Stimulated activated naive B cell treated with anti-CD40 and anti-IgM and Interleukin-4, amounts not matched to agents 10 μg/mL and 1 μg/mL and 100 μg/mL, for 72 hours (primary cell): ENCODE results near the gene OTULIN.

Experiments
- ATAC-seq, 2 donors: fragments of 150-1000 bp; cut with Tn5 transposase; replicated peaks; 2 replicates each; pipeline ENCODE4 v1.10.0; 2021; ENCODE audit warnings: moderate library complexity in 1 of 2
- DNase-seq: peaks from one replicate; pipeline ENCODE4 v3.0.0; 2021
- H3K27ac Mint-ChIP-seq: one replicate; pipeline ENCODE4 v1.8.0; 2022; ENCODE audit warnings: mild to moderate bottlenecking, mixed read lengths
- H3K27me3 Mint-ChIP-seq, 2 donors: one replicate each; pipeline ENCODE4 v1.8.0; 2022; ENCODE audit warnings: mixed read lengths in 2 of 2
- H3K36me3 Mint-ChIP-seq, 2 donors: one replicate each; pipeline ENCODE4 v1.8.0; 2022; ENCODE audit warnings: mixed read lengths in 2 of 2, mild to moderate bottlenecking in 1 of 2
- H3K4me1 Mint-ChIP-seq, 2 donors: one replicate each; pipeline ENCODE4 v1.8.0; 2022; ENCODE audit warnings: mixed read lengths in 2 of 2, mild to moderate bottlenecking in 1 of 2
- H3K4me3 Mint-ChIP-seq, 2 donors: one replicate each; pipeline ENCODE4 v1.8.0; 2022; ENCODE audit warnings: mild to moderate bottlenecking in 2 of 2, mixed read lengths in 2 of 2, moderate library complexity in 1 of 2
- H3K9me3 Mint-ChIP-seq, 2 donors: one replicate each; pipeline ENCODE4 v1.8.0; 2022; ENCODE audit warnings: mixed read lengths in 2 of 2, mild to moderate bottlenecking in 1 of 2

The OTULIN gene

DNA sequence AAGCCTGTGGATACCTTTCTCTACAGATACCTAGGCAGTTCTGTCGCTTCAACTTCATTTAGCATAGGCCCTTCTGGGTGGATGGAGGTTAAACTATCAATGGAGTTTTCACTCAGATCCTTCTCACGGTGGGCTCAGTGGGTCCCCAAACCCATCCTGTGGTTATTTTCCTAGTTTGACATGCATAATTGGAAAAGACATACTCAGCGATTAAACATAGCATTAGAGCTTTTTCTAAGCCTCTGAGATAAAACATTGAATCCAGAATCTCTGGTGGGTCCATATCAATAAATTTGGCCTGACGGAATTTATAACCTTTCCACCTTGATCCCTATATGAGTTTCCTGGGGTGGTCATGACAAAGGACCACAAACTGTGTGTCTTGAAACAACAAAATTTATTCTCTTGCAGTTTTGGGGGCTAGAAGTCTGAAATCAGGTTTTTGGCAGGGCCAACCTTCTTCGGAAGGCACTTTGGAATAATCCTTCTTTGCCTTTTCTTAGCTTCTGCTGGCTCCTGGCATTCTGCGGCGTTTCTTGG is 1.7 kb upstream of the OTULIN start:
- Mint-ChIP-seq H3K4me3 (peak overlapping the region; percentile 89 to 91), H3K27ac (no peak overlapping the region), H3K36me3 (peaks cover 9 to 50% of the 10 kb centered on the region in 2 donors), H3K9me3 (no peaks in the 10 kb centered on the region), H3K4me1 (peaks cover 42 to 53% of the 10 kb centered on the region in 2 donors), H3K27me3 (no peaks in the 10 kb centered on the region)
- DNase-seq = no peak
- no peak for ATAC-seq

DNA sequence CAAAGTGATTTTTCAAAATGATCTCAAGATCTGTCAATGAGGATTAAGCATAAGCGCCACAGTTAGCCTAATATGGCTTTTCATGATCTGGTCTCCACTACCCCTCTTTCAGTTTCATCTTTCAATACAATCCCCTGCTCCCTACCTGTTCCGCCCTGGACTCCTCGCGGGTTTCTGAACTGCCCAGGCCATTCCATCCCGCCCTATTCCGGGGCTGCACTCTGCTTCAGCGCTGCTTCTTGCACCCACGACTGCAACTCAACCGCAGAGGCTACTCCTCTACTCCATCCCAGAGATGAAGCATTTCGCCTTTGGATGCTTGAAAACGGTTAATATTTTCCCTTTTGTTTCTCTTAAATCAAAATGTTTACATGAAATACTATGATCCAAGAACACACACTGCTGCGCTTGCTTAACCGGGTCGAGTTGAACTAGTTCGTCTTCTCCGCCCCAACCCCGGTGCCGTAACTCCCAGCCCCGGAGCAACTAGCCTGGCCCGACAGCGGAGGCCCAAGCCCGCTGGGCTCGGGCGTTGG is 716 bp upstream of the OTULIN start:
- peaks cover 49 to 63% of the 10 kb centered on the region in 2 donors for H3K4me1 Mint-ChIP-seq
- H3K36me3 Mint-ChIP-seq = peaks cover 10 to 58% of the 10 kb centered on the region in 2 donors
- peak overlapping the region; percentile 89 to 91 for H3K4me3 Mint-ChIP-seq
- peak; percentile 24 to 31 for ATAC-seq
- no peaks in the 10 kb centered on the region for H3K9me3 Mint-ChIP-seq
- H3K27ac Mint-ChIP-seq = peak overlapping the region; percentile 97
- no peak for DNase-seq
- H3K27me3 Mint-ChIP-seq = no peaks in the 10 kb centered on the region

DNA sequence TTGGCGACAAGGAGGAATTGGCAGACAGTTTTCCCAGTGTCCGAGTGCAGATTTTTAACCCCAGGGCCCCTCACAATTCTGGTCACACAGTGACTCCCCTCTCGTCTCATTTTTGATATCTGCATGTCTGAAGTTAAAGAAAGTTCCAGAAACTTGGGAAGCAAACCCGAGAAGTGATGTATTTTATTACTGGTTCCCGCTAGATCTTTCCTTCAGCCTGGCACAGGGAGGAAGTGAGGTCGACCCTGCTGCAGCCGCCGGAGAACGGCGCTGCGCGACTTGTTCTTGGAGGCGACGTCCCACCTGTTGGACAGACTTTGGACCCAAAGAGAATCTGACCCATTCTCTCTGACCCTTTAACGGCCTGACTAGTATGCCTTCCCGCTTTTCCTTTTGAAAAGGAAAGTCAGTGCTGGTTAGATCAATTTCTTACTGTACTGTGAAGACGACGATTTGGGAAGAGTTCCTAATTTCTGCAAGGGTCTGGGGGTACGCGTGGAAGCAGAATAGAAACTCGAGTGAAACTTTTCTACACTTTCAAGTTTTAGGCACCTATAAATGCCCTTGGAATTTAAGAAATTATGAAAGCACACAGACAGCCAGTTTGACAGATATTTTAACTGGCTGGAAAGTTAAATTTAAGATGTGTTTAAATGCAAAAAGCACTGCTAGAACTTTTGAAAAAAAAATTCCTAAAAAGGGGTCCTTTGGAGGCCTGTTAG is 744 bp downstream of the OTULIN start:
- H3K36me3 Mint-ChIP-seq = peaks cover 10 to 53% of the 10 kb centered on the region in 2 donors
- DNase-seq (peak; percentile 15), ATAC-seq (no peak)
- H3K4me1 Mint-ChIP-seq = peaks cover 47 to 74% of the 10 kb centered on the region in 2 donors
- H3K27me3 Mint-ChIP-seq = no peaks in the 10 kb centered on the region
- H3K4me3 Mint-ChIP-seq = peak overlapping the region; percentile 86 to 91
- no peaks in the 10 kb centered on the region for H3K9me3 Mint-ChIP-seq
- peak overlapping the region; percentile 95 for H3K27ac Mint-ChIP-seq

DNA sequence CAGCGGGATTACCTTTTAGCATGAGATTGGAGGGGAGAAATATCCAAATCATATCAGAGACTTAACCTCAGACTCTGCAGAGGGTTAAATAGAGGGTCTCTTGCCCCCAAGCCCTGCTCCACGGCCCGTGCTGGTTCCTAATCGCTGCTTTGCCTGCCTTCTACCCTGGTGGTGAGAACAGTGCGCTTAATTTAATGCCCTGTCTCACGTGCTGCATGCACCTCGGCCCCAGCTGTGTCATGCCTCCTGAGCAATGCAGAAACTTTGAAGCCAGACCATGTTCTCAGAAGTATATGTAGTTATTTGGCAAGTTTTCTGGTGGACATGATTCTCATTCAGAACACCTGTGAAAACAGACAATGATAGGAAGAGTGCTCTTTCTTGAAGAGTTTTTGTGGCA is 1.4 kb downstream of the OTULIN start:
- ATAC-seq = peak; percentile 33
- Mint-ChIP-seq H3K27ac (peak overlapping the region; percentile 93), H3K4me1 (peaks cover 44 to 74% of the 10 kb centered on the region in 2 donors), H3K9me3 (no peaks in the 10 kb centered on the region), H3K36me3 (peaks cover 8 to 50% of the 10 kb centered on the region in 2 donors), H3K27me3 (no peaks in the 10 kb centered on the region), H3K4me3 (peak overlapping the region; percentile 86 to 91)
- DNase-seq = peak; percentile 28

GRCh38 chr5:14666357-14666756 is 1.8 kb downstream of the OTULIN start:
- Mint-ChIP-seq H3K27ac (peak overlapping the region; percentile 93), H3K9me3 (no peaks in the 10 kb centered on the region)
- no peak for ATAC-seq

DNA sequence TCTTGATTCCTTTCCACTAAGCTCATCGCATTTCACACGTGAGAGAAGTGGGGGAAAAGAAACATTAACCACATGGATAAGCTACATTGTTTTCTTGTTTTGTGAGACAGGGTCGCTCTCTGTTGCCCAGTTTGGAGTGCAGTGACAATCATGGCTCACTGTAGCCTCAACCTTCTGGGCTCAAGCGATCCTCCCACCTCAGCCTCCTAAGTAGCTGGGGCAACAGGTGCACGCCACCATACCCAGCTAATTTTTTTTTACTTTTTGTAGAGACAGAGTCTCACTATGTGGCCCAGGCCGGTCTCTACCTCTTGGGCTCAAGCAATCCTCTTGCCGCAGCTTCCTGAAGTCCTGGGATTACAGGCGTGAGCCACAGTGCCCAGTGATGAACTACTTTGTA is 2.8 kb downstream of the OTULIN start:
- Mint-ChIP-seq H3K27me3 (no peaks in the 10 kb centered on the region), H3K4me1 (peaks cover 48 to 84% of the 10 kb centered on the region in 2 donors), H3K27ac (peak overlapping the region; percentile 51), H3K4me3 (peak overlapping the region; percentile 64 to 86), H3K36me3 (peaks cover 13 to 50% of the 10 kb centered on the region in 2 donors), H3K9me3 (peaks cover 0 to 1% of the 10 kb centered on the region in 2 donors)
- no peak for DNase-seq
- ATAC-seq = no peak

More at GRCh38 chr5:14666357-14666756, 1.8 kb downstream of the OTULIN start:
- DNase-seq = no peak
- Mint-ChIP-seq H3K27me3 (no peaks in the 10 kb centered on the region), H3K4me3 (peak overlapping the region; percentile 86 to 91), H3K4me1 (peaks cover 46 to 75% of the 10 kb centered on the region in 2 donors), H3K36me3 (peaks cover 9 to 50% of the 10 kb centered on the region in 2 donors)

DNA sequence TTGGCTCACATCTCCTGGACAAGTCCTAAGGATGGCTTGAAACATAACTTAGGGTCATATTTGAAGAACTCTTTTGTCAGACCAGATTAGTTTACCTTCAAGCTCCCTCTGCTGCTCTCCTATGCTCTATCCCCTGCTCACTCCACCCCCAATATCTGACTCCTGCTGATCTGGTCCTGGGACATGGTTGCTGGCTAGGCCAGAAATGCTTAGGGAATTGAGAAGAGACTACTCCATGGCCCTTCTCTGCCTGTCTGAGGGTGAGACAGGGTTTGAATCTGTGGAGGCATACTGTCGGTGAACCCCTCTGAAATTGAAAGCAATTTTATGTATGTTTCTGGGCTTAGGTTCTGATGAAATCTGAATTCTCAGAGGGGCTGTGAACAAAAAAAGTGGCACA is 3.3 kb downstream of the OTULIN start:
- Mint-ChIP-seq H3K36me3 (peaks cover 16 to 54% of the 10 kb centered on the region in 2 donors), H3K27me3 (no peaks in the 10 kb centered on the region), H3K4me1 (peaks cover 50 to 89% of the 10 kb centered on the region in 2 donors), H3K9me3 (peaks cover 0 to 1% of the 10 kb centered on the region in 2 donors), H3K27ac (peak overlapping the region; percentile 78), H3K4me3 (peak overlapping the region; percentile 64 to 86)
- no peak for DNase-seq
- no peak for ATAC-seq

GRCh38 chr5:14668181-14668591 is 3.7 kb downstream of the OTULIN start:
- Mint-ChIP-seq H3K4me1 (peaks cover 49 to 89% of the 10 kb centered on the region in 2 donors), H3K27me3 (no peaks in the 10 kb centered on the region), H3K9me3 (peaks cover 0 to 1% of the 10 kb centered on the region in 2 donors), H3K36me3 (peaks cover 18 to 57% of the 10 kb centered on the region in 2 donors), H3K4me3 (peak overlapping the region; percentile 56 to 86), H3K27ac (peak overlapping the region; percentile 78)
- ATAC-seq (no peak), DNase-seq (no peak)

- Mint-ChIP-seq H3K4me1 (peaks cover 53 to 89% of the 10 kb centered on the region in 2 donors), H3K9me3 (peaks cover 0 to 1% of the 10 kb centered on the region in 2 donors), H3K27me3 (no peaks in the 10 kb centered on the region), H3K4me3 (no peak overlapping the region), H3K36me3 (peaks cover 24 to 61% of the 10 kb centered on the region in 2 donors), H3K27ac (no peak overlapping the region)
- DNase-seq = no peak
- no peak for ATAC-seq
These were observed 4.9 kb downstream of the OTULIN start for GRCh38 chr5:14669415-14669814.

DNA sequence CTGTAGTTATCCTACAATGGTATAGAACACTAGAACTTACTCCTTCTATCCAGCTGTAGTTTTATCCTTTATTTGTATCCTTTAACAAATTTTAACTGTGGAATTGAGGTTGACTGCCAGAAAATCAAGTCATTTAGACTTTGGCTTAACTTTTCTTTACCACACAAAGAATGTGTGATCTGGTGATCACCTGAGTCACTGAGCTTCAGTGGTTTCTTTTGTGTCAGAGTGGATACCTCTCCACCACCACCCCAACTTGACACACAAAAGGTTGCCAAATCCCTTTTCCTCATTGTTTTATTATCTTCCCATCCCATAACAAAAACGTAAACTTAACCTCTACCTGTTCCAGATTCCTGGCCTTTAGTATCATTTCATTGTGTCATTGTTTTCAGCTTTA is 5.5 kb downstream of the OTULIN start:
- Mint-ChIP-seq H3K4me1 (peaks cover 53 to 92% of the 10 kb centered on the region in 2 donors), H3K9me3 (peaks cover 0 to 1% of the 10 kb centered on the region in 2 donors), H3K36me3 (peaks cover 25 to 63% of the 10 kb centered on the region in 2 donors), H3K27ac (no peak overlapping the region), H3K27me3 (no peaks in the 10 kb centered on the region), H3K4me3 (no peak overlapping the region)
- ATAC-seq (no peak), DNase-seq (no peak)

DNA sequence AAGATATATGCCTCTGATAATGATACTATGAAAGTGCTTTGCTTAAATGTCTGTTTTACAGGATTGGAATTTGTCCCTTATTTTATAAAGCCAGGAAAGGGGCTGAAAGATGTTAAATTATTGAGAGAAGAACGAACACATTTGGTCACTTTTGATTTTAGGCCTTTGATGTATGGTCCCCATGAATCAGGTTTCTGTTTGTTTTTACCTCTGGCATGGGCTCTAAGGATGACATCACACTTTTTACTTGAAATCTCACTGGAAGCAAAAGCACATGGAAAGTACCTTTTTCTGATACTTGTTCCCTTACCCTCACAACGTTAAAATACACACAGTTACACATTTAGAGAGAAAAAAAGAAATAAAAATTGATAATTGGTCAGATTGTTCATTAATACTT is 6.9 kb downstream of the OTULIN start:
- no peaks in the 10 kb centered on the region for H3K27me3 Mint-ChIP-seq
- H3K9me3 Mint-ChIP-seq = peaks cover 0 to 1% of the 10 kb centered on the region in 2 donors
- H3K36me3 Mint-ChIP-seq = peaks cover 28 to 63% of the 10 kb centered on the region in 2 donors
- ATAC-seq (no peak), DNase-seq (no peak)
- H3K4me1 Mint-ChIP-seq = peaks cover 52 to 93% of the 10 kb centered on the region in 2 donors
- peak overlapping the region; percentile 83 for H3K27ac Mint-ChIP-seq
- H3K4me3 Mint-ChIP-seq = peak overlapping the region; percentile 23 to 65

DNA sequence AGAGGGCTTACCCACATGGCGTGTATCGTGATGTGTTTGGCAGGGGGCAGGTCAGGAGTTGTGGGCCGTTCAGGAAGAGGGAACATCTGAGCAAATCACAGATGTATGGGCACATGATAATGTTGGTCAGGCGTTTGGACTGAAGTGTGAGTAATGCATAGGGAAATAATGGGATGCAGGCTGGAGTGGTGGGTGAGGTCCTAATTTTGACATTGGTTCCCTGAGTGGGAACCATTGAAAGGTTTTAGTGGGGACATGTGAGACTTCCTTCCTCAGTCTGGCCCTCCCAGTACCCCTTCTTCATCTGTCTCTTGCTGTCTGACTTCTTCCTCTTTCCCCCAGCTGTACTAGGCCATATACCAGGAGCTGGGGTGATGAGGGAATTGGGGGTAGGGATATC is 7.6 kb downstream of the OTULIN start:
- Mint-ChIP-seq H3K27ac (peak overlapping the region; percentile 31), H3K36me3 (peaks cover 28 to 60% of the 10 kb centered on the region in 2 donors), H3K4me1 (peaks cover 52 to 90% of the 10 kb centered on the region in 2 donors), H3K4me3 (peak overlapping the region; percentile 33 to 52), H3K9me3 (peaks cover 0 to 1% of the 10 kb centered on the region in 2 donors), H3K27me3 (no peaks in the 10 kb centered on the region)
- ATAC-seq (no peak), DNase-seq (no peak)

DNA sequence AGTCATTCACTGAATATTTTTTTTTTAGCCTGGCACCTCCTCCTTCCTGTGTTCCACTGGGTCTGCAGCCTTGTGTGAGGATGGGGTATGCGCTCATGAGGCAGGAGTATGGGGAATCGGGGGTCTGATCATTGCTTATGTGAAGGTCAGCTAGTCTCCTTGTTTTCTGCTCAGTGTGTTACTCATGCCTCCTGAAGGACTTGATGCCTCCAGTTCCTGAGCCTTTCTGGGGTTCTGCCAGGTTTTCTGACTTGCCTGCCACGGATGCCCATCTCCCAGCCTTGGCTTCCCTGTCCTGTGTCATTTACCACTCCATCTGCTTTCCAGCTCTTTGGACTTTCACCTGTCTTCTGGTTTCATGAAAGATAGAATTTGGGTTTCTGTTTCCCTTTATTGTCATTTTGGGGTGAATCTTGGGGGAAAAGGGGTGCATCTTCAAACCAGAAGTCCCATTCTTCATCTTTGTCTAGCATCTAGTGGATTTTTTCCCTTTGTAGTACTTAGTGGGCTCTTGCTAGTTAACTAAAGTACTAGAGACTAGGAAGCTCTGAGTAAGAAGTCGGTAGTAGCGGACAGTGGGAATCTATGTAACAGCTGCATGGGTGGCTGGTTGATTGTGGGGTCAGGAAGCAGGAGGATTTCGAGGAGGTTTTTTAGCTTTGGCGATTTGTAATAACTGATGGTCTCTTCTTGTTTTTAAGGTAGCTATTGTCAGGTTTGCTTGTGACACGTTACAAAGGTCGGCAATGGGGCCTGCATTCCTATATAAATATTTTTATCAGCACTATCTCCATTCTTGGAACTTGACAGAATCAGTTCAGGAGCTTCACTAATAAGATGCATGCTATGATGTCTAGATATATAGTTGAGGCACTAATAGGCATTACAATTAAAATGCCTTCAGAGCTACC is 8.2 kb downstream of the OTULIN start:
- no peaks in the 10 kb centered on the region for H3K27me3 Mint-ChIP-seq
- H3K9me3 Mint-ChIP-seq = peaks cover 0 to 1% of the 10 kb centered on the region in 2 donors
- peak overlapping the region in 1 of 2 donors; percentile 43 for H3K4me3 Mint-ChIP-seq
- peaks cover 28 to 61% of the 10 kb centered on the region in 2 donors for H3K36me3 Mint-ChIP-seq
- H3K27ac Mint-ChIP-seq = peak overlapping the region; percentile 68
- DNase-seq = no peak
- H3K4me1 Mint-ChIP-seq = peaks cover 50 to 90% of the 10 kb centered on the region in 2 donors
- ATAC-seq = no peak

GRCh38 chr5:14673443-14673842 is 8.9 kb downstream of the OTULIN start:
- H3K4me3 Mint-ChIP-seq = no peak overlapping the region
- peaks cover 31 to 61% of the 10 kb centered on the region in 2 donors for H3K36me3 Mint-ChIP-seq
- DNase-seq (no peak), ATAC-seq (no peak)
- H3K27me3 Mint-ChIP-seq = no peaks in the 10 kb centered on the region
- peaks cover 0 to 1% of the 10 kb centered on the region in 2 donors for H3K9me3 Mint-ChIP-seq
- peaks cover 49 to 90% of the 10 kb centered on the region in 2 donors for H3K4me1 Mint-ChIP-seq
- H3K27ac Mint-ChIP-seq = no peak overlapping the region
